DMS 273 (cell line): ENCODE data around the gene FAM3C.
A peak's percentile ranks its signal among the peaks of the same experiment; 100 is the strongest.

Source experiments
- DNase-seq: peaks from one replicate; lab custom pipeline; 2025; ENCODE audit not compliant: unreplicated experiment; lab: John Stamatoyannopoulos, UW

FAM3C gene

GRCh38 chr7:121303422-121304101, 92.5 kb downstream of the FAM3C start:
- peak; percentile 30 for DNase-seq

DNA sequence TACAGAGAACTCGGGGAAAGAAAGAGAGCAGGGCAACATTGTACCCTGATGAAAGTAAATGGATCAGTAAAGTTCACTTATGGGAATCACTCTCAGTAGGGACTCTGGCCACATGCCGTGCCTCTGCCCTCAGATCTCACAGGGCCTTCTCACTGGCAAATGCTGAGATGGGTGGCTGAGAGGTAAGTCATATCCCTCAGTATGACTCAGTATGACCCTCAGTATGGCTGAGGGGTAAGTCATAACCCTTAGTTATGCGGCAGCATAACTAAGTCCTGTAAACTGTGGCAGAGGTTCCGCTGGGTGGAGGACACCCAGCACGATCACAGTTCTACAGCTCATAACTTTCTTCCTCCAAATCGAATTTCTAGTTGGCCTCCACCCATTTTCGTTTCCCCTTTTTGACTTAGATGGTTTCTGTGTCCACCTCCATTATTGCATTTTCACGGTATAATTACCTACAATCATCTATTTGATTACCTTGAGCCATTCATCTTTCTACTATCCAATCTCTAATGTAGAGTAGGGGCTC, 93.8 kb downstream of the FAM3C start:
- no peak for DNase-seq

DNA sequence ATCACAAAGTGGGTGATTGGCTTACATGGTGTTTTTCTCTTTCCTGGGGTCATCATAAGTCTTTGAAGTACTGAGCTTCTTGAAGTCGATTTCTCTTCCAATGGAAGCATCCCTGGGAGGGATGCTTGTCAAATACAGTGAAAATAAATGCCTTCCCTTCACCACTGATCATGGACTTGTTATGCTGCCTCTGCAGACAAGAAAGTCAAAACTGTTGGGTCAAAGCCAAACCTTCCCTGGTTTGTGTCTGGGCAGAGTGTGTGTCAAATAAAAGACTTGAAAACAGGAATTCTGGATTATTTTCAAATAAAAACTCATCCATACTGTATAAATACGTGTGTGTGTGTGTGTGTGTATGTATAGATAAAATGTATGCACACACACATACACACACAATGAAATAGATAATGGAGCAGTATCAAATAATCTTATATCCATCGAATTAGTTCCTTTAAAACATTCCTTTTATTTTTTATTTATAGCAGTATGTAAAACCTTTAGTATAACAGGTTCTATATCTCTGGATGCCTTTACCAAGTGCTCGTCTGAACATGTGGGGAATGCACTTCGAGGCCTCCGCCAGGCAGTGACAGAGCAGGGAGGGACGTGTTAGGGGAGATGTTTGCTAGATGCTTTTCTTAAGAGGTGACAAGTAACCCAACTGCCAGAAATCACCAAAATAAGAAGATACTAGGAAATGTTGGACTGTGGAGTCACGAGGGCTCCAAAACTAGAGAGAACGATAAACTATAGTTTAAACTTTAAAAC, 94.5 kb downstream of the FAM3C start:
- DNase-seq = peak; percentile 36

- DNase-seq = no peak
These were observed 95.3 kb downstream of the FAM3C start for GRCh38 chr7:121300685-121301420.
